A204.1 (cell line): ENCODE measurements around the gene MOK.
"Not testable (repeated sequence)": the region's sequence is repeated elsewhere in the genome, so short reads cannot be mapped to it uniquely, and the experiment has no call there.

ENCODE experiments used
- FAIRE-seq: peaks from 2 replicates; lab custom pipeline; 2012; peaks lifted over from hg19 to GRCh38; lab: Jason Lieb, UNC

MOK gene

GRCh38 chr14:102246071-102246470 is 58.9 kb downstream of the MOK start:
- no peak for FAIRE-seq

- not testable (repeated sequence) for FAIRE-seq
These were observed 61.2 kb downstream of the MOK start for GRCh38 chr14:102243795-102244194.

- FAIRE-seq, result no peak
These were observed 63.8 kb downstream of the MOK start for GRCh38 chr14:102241147-102241546.

GRCh38 chr14:102240481-102240880 is 64.5 kb downstream of the MOK start:
- not testable (repeated sequence) for FAIRE-seq

- FAIRE-seq, result no peak
These were observed 65.7 kb downstream of the MOK start for GRCh38 chr14:102239231-102239630.

- no peak for FAIRE-seq
These were observed 66.2 kb downstream of the MOK start for GRCh38 chr14:102238766-102239165.

- peak; percentile 79 for FAIRE-seq
These were observed 66.8 kb downstream of the MOK start for GRCh38 chr14:102238131-102238530.

- FAIRE-seq, result no peak
These were observed 68.9 kb downstream of the MOK start for GRCh38 chr14:102236026-102236425.

GRCh38 chr14:102235275-102235897 is 69.6 kb downstream of the MOK start:
- peak; percentile 98 for FAIRE-seq

- no peak for FAIRE-seq
These were observed 70.4 kb downstream of the MOK start for GRCh38 chr14:102234331-102235264.

GRCh38 chr14:102233081-102233480 is 71.9 kb downstream of the MOK start:
- no peak for FAIRE-seq

GRCh38 chr14:102232348-102232625 is 72.7 kb downstream of the MOK start:
- FAIRE-seq, result no peak

- no peak for FAIRE-seq
These were observed 73.3 kb downstream of the MOK start for GRCh38 chr14:102231476-102232347.

GRCh38 chr14:102230481-102231210 is 74.3 kb downstream of the MOK start:
- no peak for FAIRE-seq

- no peak for FAIRE-seq
These were observed 75.2 kb downstream of the MOK start for GRCh38 chr14:102229739-102230092.

- no peak for FAIRE-seq
These were observed 75.8 kb downstream of the MOK start for GRCh38 chr14:102229071-102229738.

GRCh38 chr14:102227184-102227964 is 77.6 kb downstream of the MOK start:
- FAIRE-seq, result no peak

- no peak for FAIRE-seq
These were observed 78.4 kb downstream of the MOK start for GRCh38 chr14:102226356-102227125.

- FAIRE-seq, result no peak
These were observed 79.0 kb downstream of the MOK start for GRCh38 chr14:102225936-102226335.

- no peak for FAIRE-seq
These were observed 79.6 kb downstream of the MOK start for GRCh38 chr14:102225386-102225785.
